GM12878 (cell line): ENCODE data around the gene F3. TPM values are rescaled to one million over a fixed set of nuclear protein-coding genes. Genes with fewer than 3 reads are reported as not detected.

ENCODE experiments used
- ATAC-seq: fragments of 200-7000 bp; cut with Tn5 transposase; 3 replicates; pipeline ENCODE4 v1.9.1; 2020; ENCODE audit warnings: mild to moderate bottlenecking, moderate library complexity
- BruUV-seq: library from RNA; stranded (reverse); fragments of 400-500 nt; replicated peaks from 2 replicates; lab custom pipeline; 2021; lab: Mats Ljungman, UMichigan
- CTCF ChIA-PET: fragments of 300-600 bp; sonication (Branson Sonifier 250); formaldehyde crosslinking; extraction: SDS; loops from one replicate; lab custom pipeline; 2021; ENCODE audit warnings: inconsistent platforms; lab: Yijun Ruan, JAX
- POLR2A ChIA-PET: fragments of 350-600 bp; formaldehyde crosslinking; extraction: SDS; loops from one replicate; lab custom pipeline; 2021; ENCODE audit warnings: inconsistent platforms; lab: Charles Lee
- RAD21 ChIA-PET: fragments of 300-600 bp; sonication (Branson Sonifier 250); formaldehyde crosslinking; loops from one replicate; lab custom pipeline; 2023; ENCODE audit warnings: antibody characterized with exemption; ENCODE audit not compliant: unreplicated experiment; lab: Charles Lee
- SMC1A ChIA-PET: fragments of 300-600 bp; sonication (Branson Sonifier 250); formaldehyde crosslinking; loops from one replicate; lab custom pipeline; 2023; ENCODE audit not compliant: unreplicated experiment, uncharacterized antibody; lab: Charles Lee
- DNase-seq: peaks from one replicate; pipeline ENCODE4 v3.0.0-alpha.2; 2011; ENCODE audit warnings: low read depth, low spot score
- FAIRE-seq: peaks from 3 replicates; lab custom pipeline; 2011; peaks lifted over from hg19 to GRCh38; lab: Jason Lieb, UNC
- H2AFZ ChIP-seq: 2 replicates; pipeline ENCODE4 v1.6.0; 2011; ENCODE audit warnings: low read depth, low read length, control low read depth; ENCODE audit not compliant: control insufficient read depth
- H3K27ac ChIP-seq: 2 replicates; pipeline ENCODE4 v1.5.1; 2011; ENCODE audit warnings: control low read depth; ENCODE audit not compliant: control insufficient read depth, insufficient read depth
- H3K27me3 ChIP-seq, 2 experiments: replicated peaks in 1 of 2; 2 replicates each; pipeline versions ENCODE4 v1.6.0 to v1.6.1; 2011; ENCODE audit warnings: low read length in 1 of 2; ENCODE audit not compliant: control insufficient read depth in 2 of 2, insufficient read depth in 2 of 2
- H3K36me3 ChIP-seq, 2 experiments: 2 replicates each; pipeline ENCODE4 v1.5.1; 2011; ENCODE audit warnings: low read length in 1 of 2; ENCODE audit not compliant: control insufficient read depth in 2 of 2, insufficient read depth in 2 of 2
- H3K4me1 ChIP-seq: 2 replicates; pipeline ENCODE4 v1.6.1; 2011; ENCODE audit warnings: mild to moderate bottlenecking, low read length, moderate library complexity, mixed read lengths; ENCODE audit not compliant: control insufficient read depth, insufficient read depth
- H3K4me2 ChIP-seq: 2 replicates; pipeline ENCODE4 v1.6.0; 2011; ENCODE audit warnings: control low read depth; ENCODE audit not compliant: control insufficient read depth, insufficient read depth
- H3K4me3 ChIP-seq: fragments of 200-600 bp; sonication (generic); 2 replicates; pipeline ENCODE4 v1.5.1; 2016
- H3K79me2 ChIP-seq: 2 replicates; pipeline ENCODE4 v1.6.0; 2011; ENCODE audit warnings: low read length; ENCODE audit not compliant: control insufficient read depth, insufficient read depth
- H3K9ac ChIP-seq: 2 replicates; pipeline ENCODE4 v1.8.0; 2011; ENCODE audit warnings: low read length, control low read depth, mixed read lengths; ENCODE audit not compliant: control insufficient read depth, insufficient read depth
- H3K9me3 ChIP-seq: replicated peaks from 3 replicates; pipeline ENCODE4 v1.5.1; 2011; ENCODE audit warnings: mild to moderate bottlenecking, low read length; ENCODE audit not compliant: control insufficient read depth, insufficient read depth
- H4K20me1 ChIP-seq: 2 replicates; pipeline ENCODE4 v1.6.0; 2011; ENCODE audit not compliant: control insufficient read depth, insufficient read depth
- DPF2 ChIP-seq: fragments of 450-650 bp; IDR thresholded peaks from 2 replicates; pipeline ENCODE4 v1.6.1; 2017; ENCODE audit warnings: mild to moderate bottlenecking
- HCFC1 ChIP-seq: fragments of 150-350 bp; IDR thresholded peaks from 2 replicates; pipeline ENCODE4 v1.6.1; 2014; ENCODE audit warnings: low read length
- NBN ChIP-seq: fragments of 450-650 bp; IDR thresholded peaks from 2 replicates; pipeline ENCODE4 v1.6.1; 2016
- NR2F1 ChIP-seq: fragments of 450-650 bp; conservative IDR thresholded peaks from 2 replicates; pipeline ENCODE4 v1.6.1; 2017; ENCODE audit warnings: mild to moderate bottlenecking
- RBBP5 ChIP-seq: fragments of 200-600 bp; sonication (generic); conservative IDR thresholded peaks from 2 replicates; pipeline ENCODE4 v1.6.1; 2016
- RFX5 ChIP-seq: IDR thresholded peaks from 2 replicates; pipeline ENCODE4 v1.6.1; 2011; ENCODE audit warnings: low read depth, low read length, improper control_type of control experiment
- STAT1 ChIP-seq: fragments of 450-650 bp; conservative IDR thresholded peaks from 2 replicates; pipeline ENCODE4 v1.6.1; 2014; ENCODE audit warnings: antibody characterized with exemption, mild to moderate bottlenecking
- SUZ12 ChIP-seq: fragments of 200-600 bp; sonication (generic); IDR thresholded peaks from one replicate; pipeline ENCODE4 v1.6.1; 2018; ENCODE audit warnings: antibody characterized with exemption, mild to moderate bottlenecking; ENCODE audit not compliant: unreplicated experiment
- TCF12 ChIP-seq: IDR thresholded peaks from 2 replicates; pipeline ENCODE4 v1.6.1; 2011; ENCODE audit warnings: low read depth, mild to moderate bottlenecking, low read length
- ZNF207 ChIP-seq: fragments of 450-650 bp; IDR thresholded peaks from 2 replicates; pipeline ENCODE4 v1.6.1; 2014; ENCODE audit warnings: antibody characterized with exemption, mild to moderate bottlenecking, borderline replicate concordance
- WGBS: methylation state at CpG from one replicate; pipeline ENCODE4 v1.1.6; 2016; ENCODE audit warnings: low lambda C conversion rate; ENCODE audit not compliant: insufficient replicate concordance, insufficient coverage; ENCODE audit errors: missing lambda C conversion rate; 5-methylcytosine and 5-hydroxymethylcytosine counted together
- in situ Hi-C: fragments of 300-500 bp; cut with MboI; formaldehyde crosslinking; loops from 9 replicates; pipeline ENCODE4 v1.14.3; 2018; ENCODE audit warnings: mixed read lengths
- intact Hi-C: fragments of 100-400 bp; cut with micrococcal nuclease; formaldehyde crosslinking; loops from one replicate; pipeline ENCODE4 v1.14.2; 2022; ENCODE audit not compliant: unreplicated experiment
- polyA plus RNA-seq, 11 experiments: library from polyadenylated mRNA; depleted of rRNA in 4 of 11; unstranded in 6 of 11; stranded (reverse) in 5 of 11; fragments of >200 nt; fragmentation: Nextera tagmentation in 4 of 11; fragmentation: Illumina TruSeq in 1 of 11; extraction: Ambion mirVana in 4 of 11; extraction: Trizol in 1 of 11; gene quantifications; 1 replicate in 1 of 11; 2 replicates in 10 of 11; pipeline versions ENCODE4 v1.2.1 to v1.2.3, GENCODE V29; 2011 to 2016; ENCODE audit warnings: inconsistent platforms in 2 of 11, missing spikeins in 2 of 11, low read depth in 1 of 11
- total RNA-seq, 4 experiments: library from RNA; depleted of rRNA in 3 of 4; stranded (reverse); fragments of >200 nt in 3 of 4; fragmentation: Illumina TruSeq in 1 of 4; extraction: Trizol in 1 of 4; gene quantifications; 2 replicates each; pipeline versions ENCODE4 v1.2.1 to v1.2.3, GENCODE V29; 2013 to 2021
- TF ChIP-seq, protein P1 (sequence below): IDR thresholded peaks from 2 replicates; pipeline ENCODE4 v1.6.1; 2012; ENCODE audit warnings: low read depth, low read length, improper control_type of control experiment
- TF ChIP-seq, protein P2 (sequence below): fragments of 450-650 bp; IDR thresholded peaks from 2 replicates; pipeline ENCODE4 v1.6.1; 2018; ENCODE audit warnings: mild to moderate bottlenecking, low read depth, moderate library complexity; ENCODE audit not compliant: partially characterized antibody
- TF ChIP-seq, protein P3 (sequence below): fragments of 450-650 bp; conservative IDR thresholded peaks from 2 replicates; pipeline ENCODE4 v1.6.1; 2017; ENCODE audit warnings: mild to moderate bottlenecking, moderate library complexity
- TF ChIP-seq, protein P4 (sequence below): fragments of 150-350 bp; IDR thresholded peaks from 2 replicates; pipeline ENCODE4 v1.6.1; 2016; ENCODE audit warnings: low read depth, low read length

F3 gene
- total and polyA plus RNA-seq, 10 of the 15 experiments (the other 5 are each of a cell fraction or from before 2014, with no cell fraction given) = 0.18 to 0.33 TPM; not detected in 8

DNA sequence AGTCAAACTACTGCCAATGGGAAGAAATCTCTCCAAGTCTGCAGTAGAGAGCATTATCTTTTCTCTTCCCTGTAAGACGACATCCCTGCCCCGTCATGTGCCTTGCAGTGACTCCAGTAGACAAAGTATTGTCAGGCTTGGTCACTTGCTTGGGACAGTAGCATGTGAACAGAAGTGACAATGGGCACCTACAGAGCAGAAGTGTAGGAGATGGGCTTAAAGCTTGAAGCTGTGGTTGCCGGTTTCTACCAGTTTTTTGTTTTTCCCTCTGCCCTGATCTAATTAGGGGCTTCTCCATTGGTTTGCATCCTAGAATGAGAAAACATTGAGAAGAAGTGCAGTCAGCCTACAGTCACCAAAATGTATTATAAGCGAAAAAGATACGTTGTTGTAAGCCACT lies 12.7 kb downstream of the F3 start (continued):
- TF ChIP-seq, protein P1, sequence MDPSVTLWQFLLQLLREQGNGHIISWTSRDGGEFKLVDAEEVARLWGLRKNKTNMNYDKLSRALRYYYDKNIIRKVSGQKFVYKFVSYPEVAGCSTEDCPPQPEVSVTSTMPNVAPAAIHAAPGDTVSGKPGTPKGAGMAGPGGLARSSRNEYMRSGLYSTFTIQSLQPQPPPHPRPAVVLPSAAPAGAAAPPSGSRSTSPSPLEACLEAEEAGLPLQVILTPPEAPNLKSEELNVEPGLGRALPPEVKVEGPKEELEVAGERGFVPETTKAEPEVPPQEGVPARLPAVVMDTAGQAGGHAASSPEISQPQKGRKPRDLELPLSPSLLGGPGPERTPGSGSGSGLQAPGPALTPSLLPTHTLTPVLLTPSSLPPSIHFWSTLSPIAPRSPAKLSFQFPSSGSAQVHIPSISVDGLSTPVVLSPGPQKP = no peak
- no peak for TF ChIP-seq TCF12
- TF ChIP-seq ZNF207 = no peak
- no peak for TF ChIP-seq NR2F1
- TF ChIP-seq NBN = no peak
- no peak for TF ChIP-seq SUZ12
- TF ChIP-seq, protein P2, sequence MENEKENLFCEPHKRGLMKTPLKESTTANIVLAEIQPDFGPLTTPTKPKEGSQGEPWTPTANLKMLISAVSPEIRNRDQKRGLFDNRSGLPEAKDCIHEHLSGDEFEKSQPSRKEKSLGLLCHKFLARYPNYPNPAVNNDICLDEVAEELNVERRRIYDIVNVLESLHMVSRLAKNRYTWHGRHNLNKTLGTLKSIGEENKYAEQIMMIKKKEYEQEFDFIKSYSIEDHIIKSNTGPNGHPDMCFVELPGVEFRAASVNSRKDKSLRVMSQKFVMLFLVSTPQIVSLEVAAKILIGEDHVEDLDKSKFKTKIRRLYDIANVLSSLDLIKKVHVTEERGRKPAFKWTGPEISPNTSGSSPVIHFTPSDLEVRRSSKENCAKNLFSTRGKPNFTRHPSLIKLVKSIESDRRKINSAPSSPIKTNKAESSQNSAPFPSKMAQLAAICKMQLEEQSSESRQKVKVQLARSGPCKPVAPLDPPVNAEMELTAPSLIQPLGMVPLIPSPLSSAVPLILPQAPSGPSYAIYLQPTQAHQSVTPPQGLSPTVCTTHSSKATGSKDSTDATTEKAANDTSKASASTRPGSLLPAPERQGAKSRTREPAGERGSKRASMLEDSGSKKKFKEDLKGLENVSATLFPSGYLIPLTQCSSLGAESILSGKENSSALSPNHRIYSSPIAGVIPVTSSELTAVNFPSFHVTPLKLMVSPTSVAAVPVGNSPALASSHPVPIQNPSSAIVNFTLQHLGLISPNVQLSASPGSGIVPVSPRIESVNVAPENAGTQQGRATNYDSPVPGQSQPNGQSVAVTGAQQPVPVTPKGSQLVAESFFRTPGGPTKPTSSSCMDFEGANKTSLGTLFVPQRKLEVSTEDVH = no peak
- no peak for TF ChIP-seq RBBP5
- no peak for TF ChIP-seq RFX5
- TF ChIP-seq STAT1 = no peak

DNA sequence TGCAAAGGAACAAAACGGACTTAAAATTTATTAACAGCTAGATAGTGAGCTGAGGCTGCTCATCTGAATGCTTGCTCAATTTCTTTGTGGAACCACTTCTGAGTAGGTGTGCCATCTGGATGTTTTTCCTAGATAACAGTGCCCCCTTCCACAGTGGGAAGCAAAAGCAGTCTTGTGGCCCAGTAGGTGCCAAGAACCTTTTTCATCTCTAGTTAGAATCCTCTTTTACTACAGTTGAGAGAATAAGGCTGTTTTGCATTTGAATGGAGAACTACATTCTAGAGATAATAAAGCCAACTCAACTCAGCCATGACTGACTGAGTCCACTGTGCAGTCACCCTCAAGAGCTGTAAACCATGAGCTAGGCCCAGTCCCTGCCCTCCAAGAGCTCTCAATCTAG lies 13.3 kb downstream of the F3 start:
- FAIRE-seq = no peak
- H3K27ac ChIP-seq = no peak overlapping the region
- H3K27me3 ChIP-seq = no peaks in the 10 kb centered on the region
- BruUV-seq = no TSS peak
- no peak overlapping the region for H3K9ac ChIP-seq
- ATAC-seq = no peak
- POLR2A ChIA-PET = no interaction called here
- in situ Hi-C loops = no loop called here
- H3K4me2 ChIP-seq = no peak overlapping the region
- H2AFZ ChIP-seq = no peak overlapping the region
- 0% methylated on average over 1 of the region's 1 CpG for WGBS
- TF ChIP-seq SUZ12 (no peak), HCFC1 (no peak), DPF2 (no peak)
- TF ChIP-seq, protein P3, sequence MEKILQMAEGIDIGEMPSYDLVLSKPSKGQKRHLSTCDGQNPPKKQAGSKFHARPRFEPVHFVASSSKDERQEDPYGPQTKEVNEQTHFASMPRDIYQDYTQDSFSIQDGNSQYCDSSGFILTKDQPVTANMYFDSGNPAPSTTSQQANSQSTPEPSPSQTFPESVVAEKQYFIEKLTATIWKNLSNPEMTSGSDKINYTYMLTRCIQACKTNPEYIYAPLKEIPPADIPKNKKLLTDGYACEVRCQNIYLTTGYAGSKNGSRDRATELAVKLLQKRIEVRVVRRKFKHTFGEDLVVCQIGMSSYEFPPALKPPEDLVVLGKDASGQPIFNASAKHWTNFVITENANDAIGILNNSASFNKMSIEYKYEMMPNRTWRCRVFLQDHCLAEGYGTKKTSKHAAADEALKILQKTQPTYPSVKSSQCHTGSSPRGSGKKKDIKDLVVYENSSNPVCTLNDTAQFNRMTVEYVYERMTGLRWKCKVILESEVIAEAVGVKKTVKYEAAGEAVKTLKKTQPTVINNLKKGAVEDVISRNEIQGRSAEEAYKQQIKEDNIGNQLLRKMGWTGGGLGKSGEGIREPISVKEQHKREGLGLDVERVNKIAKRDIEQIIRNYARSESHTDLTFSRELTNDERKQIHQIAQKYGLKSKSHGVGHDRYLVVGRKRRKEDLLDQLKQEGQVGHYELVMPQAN = no peak
- TF ChIP-seq, protein P4, sequence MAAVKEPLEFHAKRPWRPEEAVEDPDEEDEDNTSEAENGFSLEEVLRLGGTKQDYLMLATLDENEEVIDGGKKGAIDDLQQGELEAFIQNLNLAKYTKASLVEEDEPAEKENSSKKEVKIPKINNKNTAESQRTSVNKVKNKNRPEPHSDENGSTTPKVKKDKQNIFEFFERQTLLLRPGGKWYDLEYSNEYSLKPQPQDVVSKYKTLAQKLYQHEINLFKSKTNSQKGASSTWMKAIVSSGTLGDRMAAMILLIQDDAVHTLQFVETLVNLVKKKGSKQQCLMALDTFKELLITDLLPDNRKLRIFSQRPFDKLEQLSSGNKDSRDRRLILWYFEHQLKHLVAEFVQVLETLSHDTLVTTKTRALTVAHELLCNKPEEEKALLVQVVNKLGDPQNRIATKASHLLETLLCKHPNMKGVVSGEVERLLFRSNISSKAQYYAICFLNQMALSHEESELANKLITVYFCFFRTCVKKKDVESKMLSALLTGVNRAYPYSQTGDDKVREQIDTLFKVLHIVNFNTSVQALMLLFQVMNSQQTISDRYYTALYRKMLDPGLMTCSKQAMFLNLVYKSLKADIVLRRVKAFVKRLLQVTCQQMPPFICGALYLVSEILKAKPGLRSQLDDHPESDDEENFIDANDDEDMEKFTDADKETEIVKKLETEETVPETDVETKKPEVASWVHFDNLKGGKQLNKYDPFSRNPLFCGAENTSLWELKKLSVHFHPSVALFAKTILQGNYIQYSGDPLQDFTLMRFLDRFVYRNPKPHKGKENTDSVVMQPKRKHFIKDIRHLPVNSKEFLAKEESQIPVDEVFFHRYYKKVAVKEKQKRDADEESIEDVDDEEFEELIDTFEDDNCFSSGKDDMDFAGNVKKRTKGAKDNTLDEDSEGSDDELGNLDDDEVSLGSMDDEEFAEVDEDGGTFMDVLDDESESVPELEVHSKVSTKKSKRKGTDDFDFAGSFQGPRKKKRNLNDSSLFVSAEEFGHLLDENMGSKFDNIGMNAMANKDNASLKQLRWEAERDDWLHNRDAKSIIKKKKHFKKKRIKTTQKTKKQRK = no peak
- H3K36me3 ChIP-seq = no peaks in the 10 kb centered on the region
- H4K20me1 ChIP-seq = no peaks in the 10 kb centered on the region
- RAD21 ChIA-PET = no interaction called here
- DNase-seq = no peak
- no peak overlapping the region for H3K4me3 ChIP-seq
- H3K4me1 ChIP-seq = no peaks in the 10 kb centered on the region
- intact Hi-C loops = no loop called here
- SMC1A ChIA-PET = interaction anchor here (1.4 to 1.5 kb wide), 2 partner anchors 11 to 106 kb away, joined by 3 to 5 read pairs; no protein-coding TSS in a partner anchor
- CTCF ChIA-PET = interaction anchor here (1.2 to 3.3 kb wide), 3 partner anchors 12 to 277 kb away, joined by 5 to 10 read pairs (median 7); no protein-coding TSS in a partner anchor
- no peaks in the 10 kb centered on the region for H3K9me3 ChIP-seq
- H3K79me2 ChIP-seq = no peaks in the 10 kb centered on the region
